ENCODE data around the gene KCND3. TPM values are rescaled to one million over a fixed set of nuclear protein-coding genes. Genes with fewer than 3 reads are reported as not detected.

The KCND3 gene
- total RNA-seq, 1 donor: 0.31 TPM

DNA sequence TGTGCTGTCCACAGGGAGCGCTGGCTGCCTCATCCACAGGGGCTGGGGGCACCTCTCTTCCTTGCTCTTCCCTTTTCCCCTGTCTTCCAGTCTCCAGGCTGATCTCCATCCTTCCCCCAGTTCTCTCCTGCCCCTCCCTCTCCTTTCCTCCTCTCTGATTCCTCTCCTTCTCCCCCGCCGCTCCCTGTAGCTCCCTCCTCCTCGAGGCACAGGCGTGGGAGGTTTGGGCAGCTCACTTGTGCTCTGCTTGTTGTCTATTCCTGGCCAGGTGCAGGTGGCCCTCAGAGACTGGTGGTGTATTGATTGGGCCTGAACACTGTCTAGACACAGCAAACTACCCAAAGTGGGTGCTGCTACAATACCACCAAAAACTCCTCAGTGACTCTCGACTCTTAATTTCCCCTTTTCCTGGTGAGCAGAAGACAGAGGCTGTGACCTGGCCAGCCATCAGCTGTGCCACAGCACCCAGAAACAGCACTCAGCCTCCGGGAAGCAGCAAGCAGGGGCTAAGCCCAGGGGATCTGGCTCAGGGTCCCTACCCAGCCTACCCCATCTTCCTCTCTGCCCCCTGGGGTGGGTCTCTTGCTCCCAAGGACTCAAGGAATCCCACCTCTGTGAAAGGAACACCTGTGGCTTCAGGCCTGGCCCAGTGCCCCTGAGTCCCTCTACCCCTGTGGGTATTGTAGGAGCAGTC lies 140.5 kb downstream of the KCND3 start:
- no peaks in the 10 kb centered on the region for H3K4me1 ChIP-seq (ENCODE audit: insufficient read depth, low read length)
- H3K9me3 ChIP-seq (ENCODE audit: low read depth, low read length): no peaks in the 10 kb centered on the region
- no peaks in the 10 kb centered on the region for H3K27me3 ChIP-seq (ENCODE audit: insufficient read depth, low read length)
- no peak overlapping the region for H3K4me3 ChIP-seq (ENCODE audit: low read length)

DNA sequence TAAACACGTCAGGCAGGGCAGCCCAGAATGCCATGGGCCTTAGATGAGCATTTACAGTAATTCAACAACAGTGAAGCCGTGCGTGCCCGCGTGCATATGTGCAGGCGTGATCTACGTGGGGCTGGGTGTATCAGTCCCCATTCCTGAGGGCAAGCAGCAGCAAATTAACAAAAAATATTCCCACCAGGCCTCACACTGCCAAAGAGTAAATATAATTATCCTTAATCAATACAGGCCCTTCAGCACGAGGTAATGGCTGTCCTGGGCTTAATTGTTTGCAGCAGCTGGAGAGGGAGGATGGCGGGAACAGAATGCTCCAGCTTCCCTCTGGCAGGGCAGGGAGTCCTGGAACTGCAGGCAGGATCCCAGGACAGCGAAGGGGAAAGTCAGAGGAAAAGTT lies 142.0 kb downstream of the KCND3 start:
- no peak overlapping the region for H3K4me3 ChIP-seq (ENCODE audit: low read length)
- H3K27me3 ChIP-seq (ENCODE audit: insufficient read depth, low read length): no peaks in the 10 kb centered on the region
- H3K9me3 ChIP-seq (ENCODE audit: low read depth, low read length): no peaks in the 10 kb centered on the region
- H3K4me1 ChIP-seq (ENCODE audit: insufficient read depth, low read length): no peaks in the 10 kb centered on the region

GRCh38 chr1:111846842-111847241 lies 142.6 kb downstream of the KCND3 start:
- no peaks in the 10 kb centered on the region for H3K9me3 ChIP-seq (ENCODE audit: low read depth, low read length)
- no peaks in the 10 kb centered on the region for H3K4me1 ChIP-seq (ENCODE audit: insufficient read depth, low read length)
- H3K4me3 ChIP-seq (ENCODE audit: low read length): no peak overlapping the region
- no peaks in the 10 kb centered on the region for H3K27me3 ChIP-seq (ENCODE audit: insufficient read depth, low read length)

GRCh38 chr1:111843177-111843576 lies 146.3 kb downstream of the KCND3 start:
- Histone ChIP-seq H3K4me3 (ENCODE audit: low read length) (no peak overlapping the region), H3K27me3 (ENCODE audit: insufficient read depth, low read length) (no peaks in the 10 kb centered on the region), H3K9me3 (ENCODE audit: low read depth, low read length) (no peaks in the 10 kb centered on the region), H3K4me1 (ENCODE audit: insufficient read depth, low read length) (no peaks in the 10 kb centered on the region)

DNA sequence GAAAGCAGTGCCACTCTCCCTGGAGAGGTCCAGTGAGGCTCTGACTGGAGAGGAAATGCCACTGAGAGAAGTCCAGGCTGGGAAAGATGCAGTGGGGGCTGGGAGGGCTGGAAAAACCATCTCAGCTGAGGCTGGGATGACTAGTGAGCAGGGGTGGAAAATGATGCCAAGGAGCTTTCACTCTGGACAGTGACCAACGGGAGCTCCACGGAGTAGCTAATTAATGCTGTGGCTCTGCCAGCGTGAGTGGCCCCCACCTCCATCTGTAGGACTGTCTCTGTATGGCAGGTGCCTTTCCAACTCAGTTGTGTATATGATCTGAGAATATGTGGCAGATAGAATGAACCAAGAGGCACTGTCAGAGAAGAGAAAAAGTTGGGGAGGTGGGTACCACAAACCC lies 147.1 kb downstream of the KCND3 start:
- no peak overlapping the region for H3K4me3 ChIP-seq (ENCODE audit: low read length)
- H3K4me1 ChIP-seq (ENCODE audit: insufficient read depth, low read length): no peaks in the 10 kb centered on the region
- no peaks in the 10 kb centered on the region for H3K9me3 ChIP-seq (ENCODE audit: low read depth, low read length)
- H3K27me3 ChIP-seq (ENCODE audit: insufficient read depth, low read length): no peaks in the 10 kb centered on the region

- Histone ChIP-seq H3K4me1 (ENCODE audit: insufficient read depth, low read length) (no peaks in the 10 kb centered on the region), H3K9me3 (ENCODE audit: low read depth, low read length) (no peaks in the 10 kb centered on the region), H3K4me3 (ENCODE audit: low read length) (no peak overlapping the region), H3K27me3 (ENCODE audit: insufficient read depth, low read length) (no peaks in the 10 kb centered on the region)
Measured at GRCh38 chr1:111841746-111842145, 147.7 kb downstream of the KCND3 start.

DNA sequence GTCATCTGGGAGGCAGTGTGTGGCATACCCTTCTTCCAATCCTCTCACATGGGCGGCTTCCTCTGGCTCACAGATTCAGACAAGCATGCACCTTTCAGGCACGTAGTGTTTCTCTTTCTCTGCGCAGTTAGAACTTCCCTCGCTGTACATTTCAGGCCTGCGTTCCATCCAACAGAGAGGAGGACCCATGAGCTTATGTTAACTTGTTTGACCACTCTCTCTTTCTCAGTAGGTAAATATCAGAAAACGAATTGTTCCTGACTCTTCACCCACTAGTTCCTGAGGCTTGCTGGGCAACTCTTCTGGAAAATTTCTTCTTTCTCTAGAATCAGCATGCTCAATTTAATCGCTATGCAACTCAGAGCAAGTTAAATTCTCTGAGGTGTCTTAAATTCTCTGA lies 148.3 kb downstream of the KCND3 start:
- Histone ChIP-seq H3K27me3 (ENCODE audit: insufficient read depth, low read length) (no peaks in the 10 kb centered on the region), H3K9me3 (ENCODE audit: low read depth, low read length) (no peaks in the 10 kb centered on the region), H3K4me3 (ENCODE audit: low read length) (no peak overlapping the region), H3K4me1 (ENCODE audit: insufficient read depth, low read length) (no peaks in the 10 kb centered on the region)

- Histone ChIP-seq H3K9me3 (ENCODE audit: low read depth, low read length) (no peaks in the 10 kb centered on the region), H3K27me3 (ENCODE audit: insufficient read depth, low read length) (peaks cover 3% of the 10 kb centered on the region), H3K4me3 (ENCODE audit: low read length) (no peak overlapping the region), H3K4me1 (ENCODE audit: insufficient read depth, low read length) (no peaks in the 10 kb centered on the region)
Measured at GRCh38 chr1:111837393-111837792, 152.1 kb downstream of the KCND3 start.

GRCh38 chr1:111836111-111836510 lies 153.4 kb downstream of the KCND3 start:
- no peak overlapping the region for H3K4me3 ChIP-seq (ENCODE audit: low read length)
- no peaks in the 10 kb centered on the region for H3K4me1 ChIP-seq (ENCODE audit: insufficient read depth, low read length)
- no peaks in the 10 kb centered on the region for H3K9me3 ChIP-seq (ENCODE audit: low read depth, low read length)
- peaks cover 3% of the 10 kb centered on the region for H3K27me3 ChIP-seq (ENCODE audit: insufficient read depth, low read length)

DNA sequence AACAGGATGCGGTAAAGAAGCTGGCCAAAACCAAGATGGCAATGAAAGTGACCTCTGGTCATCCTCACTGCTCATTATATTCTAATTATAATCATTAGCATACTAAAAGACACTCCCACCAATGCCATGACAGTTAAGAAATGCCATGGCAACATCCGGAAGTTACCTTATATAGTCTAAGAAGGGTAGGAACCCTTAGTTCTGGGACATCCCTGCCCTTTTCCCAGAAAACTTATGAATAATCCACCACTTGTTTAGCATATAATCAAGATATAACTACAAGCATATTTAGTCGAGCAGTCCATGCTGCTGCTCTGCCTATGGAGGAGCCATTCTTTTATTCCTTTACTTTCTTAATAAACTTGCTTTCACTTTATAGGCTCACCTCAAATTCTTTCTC lies 154.0 kb downstream of the KCND3 start:
- peaks cover 3% of the 10 kb centered on the region for H3K27me3 ChIP-seq (ENCODE audit: insufficient read depth, low read length)
- H3K9me3 ChIP-seq (ENCODE audit: low read depth, low read length): no peaks in the 10 kb centered on the region
- no peak overlapping the region for H3K4me3 ChIP-seq (ENCODE audit: low read length)
- no peaks in the 10 kb centered on the region for H3K4me1 ChIP-seq (ENCODE audit: insufficient read depth, low read length)

DNA sequence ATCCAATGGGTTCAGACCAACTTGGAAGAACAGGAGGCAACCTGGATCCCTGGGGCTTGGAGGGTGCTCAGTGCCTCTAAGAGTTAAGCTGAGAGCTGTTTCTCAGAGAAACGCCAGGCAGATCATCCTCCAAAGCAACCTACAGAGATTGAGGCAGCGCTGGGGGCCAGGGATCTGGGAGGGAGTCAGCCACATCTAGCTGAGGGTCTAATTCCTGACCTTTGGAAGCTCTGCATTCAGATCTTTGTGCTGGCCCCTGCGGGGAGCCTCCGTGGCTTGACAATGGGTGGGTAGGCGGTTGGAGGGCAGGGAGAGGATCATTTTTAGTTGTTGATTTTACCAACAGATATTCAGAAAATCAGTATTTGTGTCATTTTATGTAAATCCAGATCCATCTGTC lies 154.5 kb downstream of the KCND3 start:
- Histone ChIP-seq H3K4me1 (ENCODE audit: insufficient read depth, low read length) (no peaks in the 10 kb centered on the region), H3K4me3 (ENCODE audit: low read length) (no peak overlapping the region), H3K27me3 (ENCODE audit: insufficient read depth, low read length) (peaks cover 3% of the 10 kb centered on the region), H3K9me3 (ENCODE audit: low read depth, low read length) (no peaks in the 10 kb centered on the region)

DNA sequence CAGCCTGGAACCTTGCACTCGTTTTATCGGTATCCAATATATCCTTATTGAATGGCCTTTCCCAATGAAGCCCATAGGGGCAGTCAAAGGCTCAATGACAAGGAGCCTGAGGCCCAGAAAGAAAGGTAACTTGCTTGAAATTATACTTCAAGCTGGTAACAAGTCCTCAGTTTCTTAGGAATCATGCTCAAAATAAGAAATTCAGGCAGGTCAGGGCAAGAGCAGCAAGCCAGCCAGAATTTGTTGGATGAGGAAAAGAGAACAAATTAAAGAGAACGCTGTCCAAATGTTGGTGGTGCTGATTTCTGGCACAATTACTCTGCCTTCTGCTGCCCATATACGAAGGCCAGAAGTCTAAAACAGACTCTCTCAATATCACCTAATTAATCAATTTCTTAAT lies 156.1 kb downstream of the KCND3 start:
- peaks cover 3% of the 10 kb centered on the region for H3K27me3 ChIP-seq (ENCODE audit: insufficient read depth, low read length)
- H3K9me3 ChIP-seq (ENCODE audit: low read depth, low read length): no peaks in the 10 kb centered on the region
- no peak overlapping the region for H3K4me3 ChIP-seq (ENCODE audit: low read length)
- H3K4me1 ChIP-seq (ENCODE audit: insufficient read depth, low read length): no peaks in the 10 kb centered on the region

GRCh38 chr1:111832521-111833155 lies 156.8 kb downstream of the KCND3 start:
- peaks cover 3% of the 10 kb centered on the region for H3K27me3 ChIP-seq (ENCODE audit: insufficient read depth, low read length)
- H3K4me3 ChIP-seq (ENCODE audit: low read length): no peak overlapping the region
- H3K9me3 ChIP-seq (ENCODE audit: low read depth, low read length): no peaks in the 10 kb centered on the region
- no peaks in the 10 kb centered on the region for H3K4me1 ChIP-seq (ENCODE audit: insufficient read depth, low read length)

DNA sequence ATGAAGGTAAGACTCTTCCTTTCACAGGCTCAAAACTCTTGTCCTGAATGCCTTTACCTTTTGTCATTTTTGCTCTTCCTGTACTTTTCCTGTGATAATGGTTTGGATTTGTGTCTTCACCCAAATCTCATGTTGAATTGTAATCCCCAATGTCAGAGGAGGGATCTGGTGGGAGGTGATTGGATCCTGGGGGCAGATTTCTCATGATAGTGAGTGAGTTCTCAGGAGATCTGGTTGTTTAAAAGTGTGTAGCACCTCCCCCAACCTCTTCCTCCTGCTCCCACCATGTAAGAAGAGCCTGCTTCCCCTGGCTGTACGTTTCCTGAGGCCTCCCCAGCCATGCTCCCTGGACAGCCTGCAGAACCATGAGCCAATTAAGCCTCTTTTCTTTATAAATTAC lies 158.3 kb downstream of the KCND3 start:
- no peaks in the 10 kb centered on the region for H3K4me1 ChIP-seq (ENCODE audit: insufficient read depth, low read length)
- no peaks in the 10 kb centered on the region for H3K9me3 ChIP-seq (ENCODE audit: low read depth, low read length)
- H3K4me3 ChIP-seq (ENCODE audit: low read length): no peak overlapping the region
- peaks cover 5% of the 10 kb centered on the region for H3K27me3 ChIP-seq (ENCODE audit: insufficient read depth, low read length)

GRCh38 chr1:111827946-111828345 lies 161.5 kb downstream of the KCND3 start:
- H3K4me1 ChIP-seq (ENCODE audit: insufficient read depth, low read length): no peaks in the 10 kb centered on the region
- no peak overlapping the region for H3K4me3 ChIP-seq (ENCODE audit: low read length)
- H3K9me3 ChIP-seq (ENCODE audit: low read depth, low read length): no peaks in the 10 kb centered on the region
- peaks cover 5% of the 10 kb centered on the region for H3K27me3 ChIP-seq (ENCODE audit: insufficient read depth, low read length)

DNA sequence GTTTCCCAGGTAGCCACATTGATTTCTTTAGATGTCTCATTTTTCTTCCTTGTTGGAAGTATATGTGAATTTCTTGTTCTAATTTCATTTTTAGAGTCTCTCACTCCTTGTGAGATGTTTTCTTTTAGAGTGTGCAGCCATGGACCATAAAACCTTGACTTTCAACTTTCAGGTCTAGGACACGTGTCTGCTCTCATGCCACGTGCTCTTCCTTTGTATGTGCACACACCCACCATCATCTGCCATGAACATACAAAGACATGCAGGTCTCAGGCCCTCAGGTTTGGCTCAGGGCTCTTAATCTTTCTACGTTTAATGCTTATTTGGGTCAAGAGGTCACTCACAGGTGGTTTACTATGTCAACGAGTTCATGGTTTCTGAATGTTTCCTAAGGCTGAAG lies 163.2 kb downstream of the KCND3 start:
- H3K9me3 ChIP-seq (ENCODE audit: low read depth, low read length): no peaks in the 10 kb centered on the region
- H3K4me1 ChIP-seq (ENCODE audit: insufficient read depth, low read length): no peaks in the 10 kb centered on the region
- H3K27me3 ChIP-seq (ENCODE audit: insufficient read depth, low read length): peaks cover 5% of the 10 kb centered on the region
- no peak overlapping the region for H3K4me3 ChIP-seq (ENCODE audit: low read length)

All from mononuclear cell (primary cell).